GM23338 (cell line): Measurements from ENCODE around the gene SMTNL1. TPM values are rescaled to one million over a fixed set of nuclear protein-coding genes. Genes with fewer than 3 reads are reported as not detected.

Experiments used
- ATAC-seq: fragments of 200-7000 bp; cut with Tn5 transposase; 3 replicates; pipeline ENCODE4 v1.9.1; 2020
- DNase-seq: peaks from one replicate; pipeline ENCODE4 v3.0.0-alpha.2; 2015; ENCODE audit warnings: low spot score
- H2AFZ ChIP-seq: fragments of 200-600 bp; sonication (generic); 2 replicates; pipeline ENCODE4 v1.8.0; 2016; ENCODE audit warnings: antibody characterized with exemption, mild to moderate bottlenecking, moderate library complexity
- H3F3A ChIP-seq: fragments of 200-600 bp; sonication (generic); replicated peaks from 2 replicates; pipeline ENCODE4 v1.8.0; 2017; ENCODE audit warnings: antibody characterized with exemption, mixed run types, low read depth
- H3K27ac ChIP-seq: fragments of 200-600 bp; sonication (generic); 2 replicates; pipeline ENCODE4 v1.6.1; 2016; ENCODE audit warnings: low read depth
- H3K27me3 ChIP-seq: fragments of 200-600 bp; sonication (generic); 2 replicates; pipeline ENCODE4 v1.8.0; 2016; ENCODE audit warnings: mild to moderate bottlenecking, mixed run types, moderate library complexity; ENCODE audit not compliant: insufficient read depth
- H3K36me3 ChIP-seq: fragments of 200-600 bp; sonication (generic); 2 replicates; pipeline ENCODE4 v1.8.0; 2016; ENCODE audit warnings: mild to moderate bottlenecking; ENCODE audit not compliant: insufficient read depth
- H3K4me1 ChIP-seq: fragments of 200-600 bp; sonication (generic); 2 replicates; pipeline ENCODE4 v1.8.0; 2016; ENCODE audit warnings: mild to moderate bottlenecking, moderate library complexity; ENCODE audit not compliant: insufficient read depth
- H3K4me2 ChIP-seq: fragments of 200-600 bp; sonication (generic); 2 replicates; pipeline ENCODE4 v1.7.1; 2017; ENCODE audit warnings: mixed run types
- H3K4me3 ChIP-seq: fragments of 200-600 bp; sonication (generic); 2 replicates; pipeline ENCODE4 v1.6.1; 2016; ENCODE audit warnings: mixed run types
- H3K79me2 ChIP-seq: fragments of 200-600 bp; sonication (generic); replicated peaks from 2 replicates; pipeline ENCODE4 v1.8.0; 2017; ENCODE audit warnings: mild to moderate bottlenecking; ENCODE audit not compliant: insufficient read depth
- H3K9me2 ChIP-seq: fragments of 200-600 bp; sonication (generic); 2 replicates; pipeline ENCODE4 v1.8.0; 2017; ENCODE audit not compliant: insufficient read depth
- H4K20me1 ChIP-seq: fragments of 200-600 bp; sonication (generic); replicated peaks from 2 replicates; pipeline ENCODE4 v1.8.0; 2017; ENCODE audit warnings: mild to moderate bottlenecking; ENCODE audit not compliant: insufficient read depth
- H3K27ac Mint-ChIP-seq: 2 replicates; pipeline ENCODE4 v1.8.0; 2020; ENCODE audit warnings: inconsistent platforms, mild to moderate bottlenecking, moderate library complexity, mixed read lengths
- H3K27me3 Mint-ChIP-seq: 3 replicates; pipeline ENCODE4 v1.8.0; 2022; ENCODE audit warnings: low read depth, mild to moderate bottlenecking, moderate library complexity, mixed read lengths, inconsistent platforms; ENCODE audit not compliant: insufficient read depth, poor library complexity
- H3K36me3 Mint-ChIP-seq: 3 replicates; pipeline ENCODE4 v1.8.0; 2021; ENCODE audit warnings: low read depth, mild to moderate bottlenecking, inconsistent platforms, moderate library complexity, mixed read lengths
- H3K4me1 Mint-ChIP-seq: 3 replicates; pipeline ENCODE4 v1.8.0; 2020; ENCODE audit warnings: mild to moderate bottlenecking, inconsistent platforms, mixed read lengths
- H3K4me3 Mint-ChIP-seq: 3 replicates; pipeline ENCODE4 v1.8.0; 2021; ENCODE audit warnings: moderate library complexity, mild to moderate bottlenecking, inconsistent platforms, mixed read lengths
- H3K9me3 Mint-ChIP-seq: 3 replicates; pipeline ENCODE4 v1.8.0; 2020; ENCODE audit warnings: moderate library complexity, mild to moderate bottlenecking, inconsistent platforms, mixed read lengths
- CTCF ChIP-seq, 2 experiments: fragments of 200-600 bp in 1 of 2; sonication (generic) in 1 of 2; conservative IDR thresholded peaks; 2 replicates each; pipeline versions ENCODE4 v1.5.1 to v1.6.1; 2016 to 2017; ENCODE audit warnings: antibody characterized with exemption in 2 of 2, low read depth in 2 of 2, mild to moderate bottlenecking in 2 of 2, moderate library complexity in 1 of 2
- ZNF462 ChIP-seq: fragments of 250-450 bp; sonication (Bioruptor Pico); IDR thresholded peaks from 2 replicates; pipeline ENCODE4 v1.5.0; 2020; ENCODE audit warnings: mild to moderate bottlenecking, moderate library complexity
- polyA plus RNA-seq: library from polyadenylated mRNA; unstranded; fragments of >200 nt; fragmentation: Nextera tagmentation; extraction: Ambion mirVana; gene quantifications from 2 replicates; pipeline ENCODE4 v1.2.1, GENCODE V29; 2016
- total RNA-seq: library from RNA; depleted of rRNA; stranded (reverse); fragments of >200 nt; shearing (Covaris generic); gene quantifications from 2 replicates; pipeline ENCODE4 v1.2.3, GENCODE V29; 2014

SMTNL1 gene
- total and polyA plus RNA-seq, 2 experiments from 2014 or later = 0.31 to 0.70 TPM

GRCh38 chr11:57568330-57568766 is 31.0 kb downstream of the SMTNL1 start:
- ATAC-seq (peak; percentile 33), DNase-seq (peak; percentile 93)
- peak overlapping the region; percentile 93 for H3K4me2 ChIP-seq
- Mint-ChIP-seq H3K4me3 (peak overlapping the region; percentile 94), H3K27me3 (peaks cover 10% of the 10 kb centered on the region), H3K4me1 (peaks cover 31% of the 10 kb centered on the region), H3K9me3 (no peaks in the 10 kb centered on the region), H3K36me3 (no peaks in the 10 kb centered on the region; the same call in 2 of the 3 replicates), H3K27ac (peak overlapping the region; percentile 93)
- H3K4me1 ChIP-seq = peaks cover 23% of the 10 kb centered on the region
- TF ChIP-seq CTCF (conservative IDR thresholded peaks at IDR 0.05; ENCODE audit: low read depth in 2 of 2) (peak in 1 of 2 experiments; percentile 96), ZNF462 (CRISPR knock-in tag) (no peak)
- H3K36me3 ChIP-seq = no peaks in the 10 kb centered on the region
- H3K27ac ChIP-seq = peak overlapping the region; percentile 89
- peaks cover 20% of the 10 kb centered on the region for H3K79me2 ChIP-seq
- H4K20me1 ChIP-seq = no peaks in the 10 kb centered on the region
- 0 out of 2 replicates have a peak overlapping the region, but pooled peaks have one; percentile 8 for H2AFZ ChIP-seq
- H3K4me3 ChIP-seq = peak overlapping the region; percentile 96
- H3K27me3 ChIP-seq = no peaks in the 10 kb centered on the region
- H3F3A ChIP-seq = peaks cover 16% of the 10 kb centered on the region
- H3K9me2 ChIP-seq = no peaks in the 10 kb centered on the region

- DNase-seq (no peak), ATAC-seq (no peak)
- H3K27ac ChIP-seq = no peak overlapping the region
- Mint-ChIP-seq H3K9me3 (no peaks in the 10 kb centered on the region), H3K36me3 (no peaks in the 10 kb centered on the region; the same call in 2 of the 3 replicates), H3K4me1 (peaks cover 32% of the 10 kb centered on the region), H3K4me3 (no peak overlapping the region), H3K27me3 (peaks cover 13% of the 10 kb centered on the region), H3K27ac (no peak overlapping the region)
- peaks cover 29% of the 10 kb centered on the region for H3K4me1 ChIP-seq
- no peaks in the 10 kb centered on the region for H3K36me3 ChIP-seq
- H2AFZ ChIP-seq = no peak overlapping the region
- no peak overlapping the region for H3K4me2 ChIP-seq
- peaks cover 13% of the 10 kb centered on the region; the same call in 1 of the 2 replicates for H3F3A ChIP-seq
- H4K20me1 ChIP-seq = no peaks in the 10 kb centered on the region
- no peaks in the 10 kb centered on the region for H3K9me2 ChIP-seq
- H3K27me3 ChIP-seq = no peaks in the 10 kb centered on the region
- H3K4me3 ChIP-seq = no peak overlapping the region
- H3K79me2 ChIP-seq = no peaks in the 10 kb centered on the region
- TF ChIP-seq CTCF (conservative IDR thresholded peaks at IDR 0.05; ENCODE audit: low read depth in 2 of 2) = no peak
Measured at GRCh38 chr11:57571606-57572005, 34.2 kb downstream of the SMTNL1 start.
